Measurements from ENCODE around the gene DCUN1D4. TPM values are rescaled to one million over a fixed set of nuclear protein-coding genes. Genes with fewer than 3 reads are reported as not detected.

The DCUN1D4 gene
- total RNA-seq, 1 experiment from 2014 or later: 50.2 TPM

GRCh38 chr4:51923343-51923742 is 80.4 kb downstream of the DCUN1D4 start:
- POLR2A ChIA-PET: no interaction called here
- no peak for DNase-seq (ENCODE audit: low read depth, low spot score)
- BruUV-seq (replicated peaks): no TSS peak

DNA sequence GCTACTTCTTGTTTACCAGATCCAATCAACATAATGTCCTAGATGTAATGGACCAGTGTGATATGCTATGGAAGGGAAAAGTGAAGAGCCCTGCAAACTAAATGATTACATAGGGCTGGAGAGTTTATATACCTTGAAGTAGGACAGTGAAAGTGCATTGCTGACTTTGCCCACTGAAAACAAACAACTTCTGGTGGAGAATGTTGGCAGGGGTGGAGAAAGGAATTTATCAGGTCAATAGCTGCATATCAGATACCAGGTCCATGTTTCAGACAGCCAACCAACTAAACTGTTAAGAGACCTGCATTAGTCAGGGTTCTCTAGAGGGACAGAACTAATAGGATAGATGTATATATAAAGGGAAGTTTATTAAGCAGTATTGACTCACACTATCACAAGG is 82.4 kb downstream of the DCUN1D4 start:
- DNase-seq (ENCODE audit: low read depth, low spot score): no peak
- H3K79me2 ChIP-seq (ENCODE audit: insufficient read depth, low read length): no peaks in the 10 kb centered on the region
- no peak overlapping the region for H3K4me3 ChIP-seq (replicated peaks in 1 of 2; ENCODE audit: low read depth in 1 of 2, low read length in 2 of 2)
- H2AFZ ChIP-seq (ENCODE audit: low read depth, low read length, poor library complexity, severe bottlenecking): no peak overlapping the region
- no peak overlapping the region for H3K9ac ChIP-seq (ENCODE audit: low read length)
- no peaks in the 10 kb centered on the region for H3K27me3 ChIP-seq (ENCODE audit: insufficient read depth, low read length)
- no TSS peak for BruUV-seq (replicated peaks)
- no peaks in the 10 kb centered on the region for H3K9me2 ChIP-seq (ENCODE audit: insufficient read depth)
- intact Hi-C loops (cut with micrococcal nuclease): loop anchor here (10.0 kb wide), 1 partner anchor 49 kb away; no protein-coding TSS in a partner anchor
- H3K27ac ChIP-seq (ENCODE audit: low read depth, low read length): no peak overlapping the region
- RAD21 ChIA-PET (ENCODE audit: low non-redundant PET in 1 of 2, low total read pairs in 2 of 2, uncharacterized antibody in 2 of 2, unreplicated experiment in 2 of 2): no interaction called here
- ATAC-seq: no peak
- POLR2A ChIA-PET: no interaction called here
- TF ChIP-seq, protein P1, sequence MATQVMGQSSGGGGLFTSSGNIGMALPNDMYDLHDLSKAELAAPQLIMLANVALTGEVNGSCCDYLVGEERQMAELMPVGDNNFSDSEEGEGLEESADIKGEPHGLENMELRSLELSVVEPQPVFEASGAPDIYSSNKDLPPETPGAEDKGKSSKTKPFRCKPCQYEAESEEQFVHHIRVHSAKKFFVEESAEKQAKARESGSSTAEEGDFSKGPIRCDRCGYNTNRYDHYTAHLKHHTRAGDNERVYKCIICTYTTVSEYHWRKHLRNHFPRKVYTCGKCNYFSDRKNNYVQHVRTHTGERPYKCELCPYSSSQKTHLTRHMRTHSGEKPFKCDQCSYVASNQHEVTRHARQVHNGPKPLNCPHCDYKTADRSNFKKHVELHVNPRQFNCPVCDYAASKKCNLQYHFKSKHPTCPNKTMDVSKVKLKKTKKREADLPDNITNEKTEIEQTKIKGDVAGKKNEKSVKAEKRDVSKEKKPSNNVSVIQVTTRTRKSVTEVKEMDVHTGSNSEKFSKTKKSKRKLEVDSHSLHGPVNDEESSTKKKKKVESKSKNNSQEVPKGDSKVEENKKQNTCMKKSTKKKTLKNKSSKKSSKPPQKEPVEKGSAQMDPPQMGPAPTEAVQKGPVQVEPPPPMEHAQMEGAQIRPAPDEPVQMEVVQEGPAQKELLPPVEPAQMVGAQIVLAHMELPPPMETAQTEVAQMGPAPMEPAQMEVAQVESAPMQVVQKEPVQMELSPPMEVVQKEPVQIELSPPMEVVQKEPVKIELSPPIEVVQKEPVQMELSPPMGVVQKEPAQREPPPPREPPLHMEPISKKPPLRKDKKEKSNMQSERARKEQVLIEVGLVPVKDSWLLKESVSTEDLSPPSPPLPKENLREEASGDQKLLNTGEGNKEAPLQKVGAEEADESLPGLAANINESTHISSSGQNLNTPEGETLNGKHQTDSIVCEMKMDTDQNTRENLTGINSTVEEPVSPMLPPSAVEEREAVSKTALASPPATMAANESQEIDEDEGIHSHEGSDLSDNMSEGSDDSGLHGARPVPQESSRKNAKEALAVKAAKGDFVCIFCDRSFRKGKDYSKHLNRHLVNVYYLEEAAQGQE (IDR thresholded peaks at IDR 0.05; ENCODE audit: low read depth): no peak
- TF ChIP-seq POLR2AphosphoS5 (IDR thresholded peaks at IDR 0.05; ENCODE audit: low read depth, low read length) (no peak), TCF7L2 (IDR thresholded peaks at IDR 0.05; ENCODE audit: borderline replicate concordance, extremely low read depth, insufficient read depth, insufficient read length) (no peak)
- H3K36me3 ChIP-seq (ENCODE audit: control insufficient read depth in 1 of 2, insufficient read depth in 2 of 2, low read length in 2 of 2): no peaks in the 10 kb centered on the region
- CTCF ChIA-PET: no interaction called here
- H3K9me3 ChIP-seq (ENCODE audit: control insufficient read depth in 1 of 2, insufficient read depth in 1 of 2, low read depth in 1 of 2, low read length in 2 of 2): no peaks in the 10 kb centered on the region
- H4K20me1 ChIP-seq (ENCODE audit: insufficient read depth): no peaks in the 10 kb centered on the region
- no peak overlapping the region for H3K4me2 ChIP-seq (ENCODE audit: low read length)
- no peaks in the 10 kb centered on the region for H3K4me1 ChIP-seq (ENCODE audit: control insufficient read depth in 1 of 2, insufficient read depth in 2 of 2, low read length in 2 of 2)

More at GRCh38 chr4:51923343-51923742, 80.4 kb downstream of the DCUN1D4 start:
- Histone ChIP-seq H3K9me3 (ENCODE audit: control insufficient read depth in 1 of 2, insufficient read depth in 1 of 2, low read depth in 1 of 2, low read length in 2 of 2) (no peaks in the 10 kb centered on the region), H4K20me1 (ENCODE audit: insufficient read depth) (no peaks in the 10 kb centered on the region), H3K36me3 (ENCODE audit: control insufficient read depth in 1 of 2, insufficient read depth in 2 of 2, low read length in 2 of 2) (no peaks in the 10 kb centered on the region), H3K9me2 (ENCODE audit: insufficient read depth) (no peaks in the 10 kb centered on the region), H3K27ac (ENCODE audit: low read depth, low read length) (no peak overlapping the region), H3K9ac (ENCODE audit: low read length) (no peak overlapping the region), H3K4me2 (ENCODE audit: low read length) (no peak overlapping the region), H2AFZ (ENCODE audit: low read depth, low read length, poor library complexity, severe bottlenecking) (no peak overlapping the region), H3K4me3 (replicated peaks in 1 of 2; ENCODE audit: low read depth in 1 of 2, low read length in 2 of 2) (no peak overlapping the region), H3K79me2 (ENCODE audit: insufficient read depth, low read length) (no peaks in the 10 kb centered on the region), H3K27me3 (ENCODE audit: insufficient read depth, low read length) (no peaks in the 10 kb centered on the region), H3K4me1 (ENCODE audit: control insufficient read depth in 1 of 2, insufficient read depth in 2 of 2, low read length in 2 of 2) (no peaks in the 10 kb centered on the region)
- no peak for ATAC-seq
- CTCF ChIA-PET: no interaction called here
- intact Hi-C loops (cut with micrococcal nuclease): loop anchor here (10.0 kb wide), 1 partner anchor 51 kb away; no protein-coding TSS in a partner anchor
- RAD21 ChIA-PET (ENCODE audit: low non-redundant PET in 1 of 2, low total read pairs in 2 of 2, uncharacterized antibody in 2 of 2, unreplicated experiment in 2 of 2): no interaction called here
- TF ChIP-seq EZH2phosphoT487 (IDR thresholded peaks at IDR 0.05; ENCODE audit: borderline replicate concordance) (no peak), EZH2 (IDR thresholded peaks at IDR 0.05) (no peak), SIN3A (IDR thresholded peaks at IDR 0.05; ENCODE audit: low read depth) (no peak)
